GM21390 (cell line): ENCODE results near the gene PPP2R3C.
A peak's percentile ranks its signal among the peaks of the same experiment; 100 is the strongest.
"Not testable (repeated sequence)": the region's sequence is repeated elsewhere in the genome, so short reads cannot be mapped to it uniquely, and the experiment has no call there.

Experiments used
- ATAC-seq: cut with Tn5 transposase; IDR thresholded peaks from one replicate; pipeline ENCODE4 v1.9.1; 2021; ENCODE audit not compliant: unreplicated experiment

The PPP2R3C gene

GRCh38 chr14:35065731-35066130, 56.1 kb downstream of the PPP2R3C start:
- ATAC-seq: not testable (repeated sequence)

DNA sequence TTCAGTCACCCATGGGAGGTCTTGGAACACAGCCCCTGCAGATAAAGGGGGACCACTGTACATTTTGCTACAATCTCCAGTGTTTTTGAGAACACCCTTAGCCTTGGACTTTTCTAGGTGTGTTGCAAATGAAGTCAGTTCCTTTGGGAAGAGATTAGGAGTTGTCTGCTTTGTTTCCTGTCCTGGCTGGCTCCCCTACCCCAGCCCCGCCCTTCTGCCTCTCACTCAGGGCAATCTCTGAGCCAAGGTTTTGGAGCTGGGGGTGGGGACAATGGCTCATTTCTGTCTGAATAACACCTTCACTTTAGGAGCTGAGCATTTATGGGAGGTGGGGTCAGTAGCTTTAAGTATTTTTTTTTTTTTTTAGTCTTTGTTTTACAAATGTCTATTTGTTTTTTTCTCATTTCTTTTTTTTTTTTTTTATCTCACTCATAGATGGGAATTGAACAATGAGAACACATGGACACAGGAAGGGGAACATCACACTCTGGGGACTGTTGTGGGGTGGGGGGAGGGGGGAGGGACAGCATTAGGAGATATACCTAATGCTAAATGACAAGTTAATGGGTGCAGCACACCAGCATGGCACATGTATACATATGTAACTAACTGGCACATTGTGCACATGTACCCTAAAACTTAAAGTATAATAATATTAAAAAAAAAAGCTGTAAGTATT, 60.5 kb downstream of the PPP2R3C start:
- not testable (repeated sequence) for ATAC-seq

GRCh38 chr14:35052637-35053036, 69.2 kb downstream of the PPP2R3C start:
- no peak for ATAC-seq

GRCh38 chr14:35051796-35052195, 70.0 kb downstream of the PPP2R3C start:
- ATAC-seq: no peak

- ATAC-seq: no peak
These were observed 71.1 kb downstream of the PPP2R3C start for GRCh38 chr14:35050652-35051051.

- no peak for ATAC-seq
These were observed 73.7 kb downstream of the PPP2R3C start for GRCh38 chr14:35047976-35048513.

GRCh38 chr14:35046751-35047536, 74.8 kb downstream of the PPP2R3C start:
- peak; percentile 26 for ATAC-seq

GRCh38 chr14:35046048-35046750, 75.6 kb downstream of the PPP2R3C start, which contains the start of gene FAM177A1:
Gene FAM177A1 (plus strand): TSS chr14:35046272. CDS start chr14:35046464, 192 bp downstream.
- ATAC-seq: peak; percentile 96

GRCh38 chr14:35045798-35046047, 76.1 kb downstream of the PPP2R3C start:
- no peak for ATAC-seq

DNA sequence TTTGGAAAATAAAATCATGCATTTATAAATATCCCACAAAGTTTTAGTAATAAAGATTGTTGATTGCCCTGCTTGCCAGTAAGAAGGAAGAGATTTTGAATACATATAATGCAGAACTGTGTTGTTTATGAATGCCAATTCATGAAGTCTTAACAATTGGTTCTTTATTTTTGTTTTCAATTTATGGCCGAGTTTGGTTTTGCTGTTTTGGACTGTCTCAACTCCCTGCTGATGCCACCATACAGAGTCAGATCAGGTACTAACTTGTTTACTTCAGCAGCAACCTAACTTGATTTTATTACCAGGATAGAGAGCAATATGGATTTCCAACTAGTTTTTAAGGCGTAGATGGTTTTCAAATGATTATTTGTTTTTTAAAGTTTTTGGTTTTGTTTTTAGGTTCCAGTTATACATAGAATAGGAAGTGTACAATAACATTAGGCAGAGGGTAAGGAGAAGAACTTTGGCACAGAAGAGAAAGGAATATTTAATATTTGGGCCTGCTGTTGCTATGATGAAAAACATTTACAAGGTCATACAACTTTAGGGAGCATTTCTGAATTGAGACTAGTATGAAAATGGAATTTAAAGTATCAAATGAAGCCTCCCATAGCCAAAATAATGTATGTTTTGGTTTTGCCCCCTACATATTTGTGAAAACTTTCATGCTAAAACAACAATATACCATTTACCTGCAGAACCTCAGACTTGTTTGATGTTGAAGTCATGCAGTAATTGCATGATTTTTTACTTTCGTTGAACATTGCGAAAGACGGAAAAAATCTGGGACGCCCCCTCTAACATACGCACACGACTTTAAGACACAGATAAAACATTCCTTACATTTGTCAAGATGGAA, 76.6 kb downstream of the PPP2R3C start:
- ATAC-seq: no peak

DNA sequence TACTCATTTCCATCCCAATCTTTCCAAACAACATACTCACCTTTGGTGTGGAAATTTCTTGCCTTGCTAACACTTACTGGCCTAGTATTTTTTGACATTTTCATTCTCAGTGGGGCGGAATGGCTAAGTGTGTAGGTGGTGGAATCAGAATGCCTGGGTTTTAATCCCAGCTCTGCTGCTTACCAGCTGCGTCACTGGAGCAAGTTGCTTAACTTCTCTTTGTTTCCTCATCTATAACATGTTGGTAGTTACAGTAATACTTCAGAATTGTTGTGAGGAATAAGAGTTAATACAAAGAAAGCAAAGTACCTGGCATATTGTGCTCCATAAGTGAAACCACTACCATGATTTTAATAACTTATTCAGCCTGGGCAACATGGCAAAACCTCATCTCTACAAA, 78.7 kb downstream of the PPP2R3C start:
- ATAC-seq: no peak

DNA sequence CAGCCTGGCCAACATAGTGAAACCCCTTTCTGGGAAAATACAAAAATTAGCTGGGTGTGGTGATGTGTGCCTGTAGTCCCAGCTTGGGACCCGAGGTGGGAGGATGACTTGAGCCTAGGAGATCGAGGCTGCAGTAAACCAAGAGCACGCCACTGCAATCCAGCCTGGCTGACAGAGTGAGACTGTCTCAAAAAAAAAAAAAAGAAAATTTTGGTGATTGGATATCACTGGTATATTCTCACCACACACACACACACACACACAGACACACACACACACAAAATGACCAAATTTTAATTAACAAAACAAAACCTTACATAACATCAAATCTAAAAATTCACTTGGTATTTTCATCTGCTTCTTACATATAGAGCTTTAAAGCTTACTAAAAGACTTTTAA, 79.2 kb downstream of the PPP2R3C start:
- ATAC-seq: no peak

- ATAC-seq: not testable (repeated sequence)
These were observed 83.5 kb downstream of the PPP2R3C start for GRCh38 chr14:35038312-35038711.
